Measurements from ENCODE around the gene ABHD12.

Gene ABHD12

DNA sequence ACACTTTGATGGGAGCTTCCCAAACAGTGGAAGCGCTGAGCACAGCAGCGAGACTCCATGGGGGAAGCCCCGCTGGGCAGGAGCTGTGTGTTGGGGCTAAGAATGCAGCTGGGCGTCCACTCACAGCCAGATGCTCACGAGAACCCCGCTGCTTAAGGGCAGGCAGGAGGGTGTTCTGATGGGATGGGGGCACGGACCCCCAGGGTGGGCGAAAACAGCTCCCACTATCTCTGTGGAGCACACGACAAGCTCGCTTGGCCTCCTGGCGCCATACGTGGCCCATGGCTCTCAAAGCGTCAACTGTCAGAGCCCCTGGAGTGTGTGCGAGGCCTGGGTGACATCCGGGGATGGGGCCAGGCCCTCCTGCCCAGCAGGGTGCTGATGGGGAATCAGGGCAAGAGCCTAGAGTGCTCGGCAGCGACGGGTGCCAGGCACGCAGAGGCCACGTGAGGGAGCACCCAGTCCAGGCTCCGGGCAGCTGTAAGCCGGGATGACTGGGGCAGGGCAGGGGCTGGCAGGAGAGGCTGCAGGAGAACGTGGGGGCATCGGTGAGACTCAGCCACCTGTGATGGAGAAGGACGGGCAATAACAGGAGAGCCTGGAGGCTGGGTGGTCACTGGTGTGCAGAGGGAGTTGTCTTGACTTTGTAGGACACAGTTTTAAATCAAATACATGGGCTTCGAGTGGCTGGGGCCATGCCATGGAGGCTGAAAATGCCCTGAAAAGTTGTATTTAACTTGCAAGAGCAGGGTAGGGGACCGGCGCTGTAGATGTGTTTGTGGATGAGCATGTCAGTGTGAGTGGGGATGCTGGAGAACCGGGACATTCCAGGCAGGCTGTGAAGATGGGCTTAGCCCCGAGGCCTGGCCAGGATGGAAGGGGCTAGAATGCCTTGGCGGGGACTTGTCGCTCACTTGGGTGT, 115.5 kb downstream of the ABHD12 start:
- Histone ChIP-seq H3K79me2 (ENCODE audit: insufficient read depth, low read length) (no peaks in the 10 kb centered on the region), H3K36me3 (ENCODE audit: insufficient read depth, low read length) (peaks cover 55% of the 10 kb centered on the region), H3K27ac (ENCODE audit: low read depth, low read length, poor library complexity, severe bottlenecking) (no peak overlapping the region), H3F3A (ENCODE audit: insufficient read depth, low read length) (no peaks in the 10 kb centered on the region), H3K27me3 (ENCODE audit: insufficient read depth, low read length) (no peaks in the 10 kb centered on the region), H3K4me2 (ENCODE audit: low read length) (no peak overlapping the region), H3K4me1 (ENCODE audit: insufficient read depth, low read length, severe bottlenecking) (peaks cover 22% of the 10 kb centered on the region), H3K9ac (ENCODE audit: low read length) (no peak overlapping the region), H3K9me3 (ENCODE audit: low read length) (no peaks in the 10 kb centered on the region), H3K9me2 (ENCODE audit: low read depth, low read length) (no peaks in the 10 kb centered on the region), H4K20me1 (ENCODE audit: insufficient read depth, low read length) (no peaks in the 10 kb centered on the region), H2AFZ (ENCODE audit: low read length) (no peak overlapping the region), H3K4me3 (ENCODE audit: low read depth, low read length, poor library complexity, severe bottlenecking) (no peak overlapping the region)
- no peak for TF ChIP-seq EZH2 (IDR thresholded peaks at IDR 0.05; ENCODE audit: borderline replicate concordance, low read length)
- TF ChIP-seq, protein P1, sequence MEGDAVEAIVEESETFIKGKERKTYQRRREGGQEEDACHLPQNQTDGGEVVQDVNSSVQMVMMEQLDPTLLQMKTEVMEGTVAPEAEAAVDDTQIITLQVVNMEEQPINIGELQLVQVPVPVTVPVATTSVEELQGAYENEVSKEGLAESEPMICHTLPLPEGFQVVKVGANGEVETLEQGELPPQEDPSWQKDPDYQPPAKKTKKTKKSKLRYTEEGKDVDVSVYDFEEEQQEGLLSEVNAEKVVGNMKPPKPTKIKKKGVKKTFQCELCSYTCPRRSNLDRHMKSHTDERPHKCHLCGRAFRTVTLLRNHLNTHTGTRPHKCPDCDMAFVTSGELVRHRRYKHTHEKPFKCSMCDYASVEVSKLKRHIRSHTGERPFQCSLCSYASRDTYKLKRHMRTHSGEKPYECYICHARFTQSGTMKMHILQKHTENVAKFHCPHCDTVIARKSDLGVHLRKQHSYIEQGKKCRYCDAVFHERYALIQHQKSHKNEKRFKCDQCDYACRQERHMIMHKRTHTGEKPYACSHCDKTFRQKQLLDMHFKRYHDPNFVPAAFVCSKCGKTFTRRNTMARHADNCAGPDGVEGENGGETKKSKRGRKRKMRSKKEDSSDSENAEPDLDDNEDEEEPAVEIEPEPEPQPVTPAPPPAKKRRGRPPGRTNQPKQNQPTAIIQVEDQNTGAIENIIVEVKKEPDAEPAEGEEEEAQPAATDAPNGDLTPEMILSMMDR (IDR thresholded peaks at IDR 0.05; ENCODE audit: low read length), result no peak

- Histone ChIP-seq H3K36me3 (ENCODE audit: insufficient read depth, low read length) (peaks cover 60% of the 10 kb centered on the region), H3K4me2 (ENCODE audit: low read length) (no peak overlapping the region), H3F3A (ENCODE audit: insufficient read depth, low read length) (no peaks in the 10 kb centered on the region), H2AFZ (ENCODE audit: low read length) (no peak overlapping the region), H3K9me2 (ENCODE audit: low read depth, low read length) (no peaks in the 10 kb centered on the region), H3K9me3 (ENCODE audit: low read length) (no peaks in the 10 kb centered on the region), H3K27me3 (ENCODE audit: insufficient read depth, low read length) (no peaks in the 10 kb centered on the region), H3K79me2 (ENCODE audit: insufficient read depth, low read length) (no peaks in the 10 kb centered on the region), H3K4me3 (ENCODE audit: low read depth, low read length, poor library complexity, severe bottlenecking) (no peak overlapping the region), H3K27ac (ENCODE audit: low read depth, low read length, poor library complexity, severe bottlenecking) (no peak overlapping the region), H3K9ac (ENCODE audit: low read length) (no peak overlapping the region), H3K4me1 (ENCODE audit: insufficient read depth, low read length, severe bottlenecking) (peaks cover 15% of the 10 kb centered on the region), H4K20me1 (ENCODE audit: insufficient read depth, low read length) (no peaks in the 10 kb centered on the region)
- TF ChIP-seq, protein P1 (IDR thresholded peaks at IDR 0.05; ENCODE audit: low read length), result no peak
- no peak for TF ChIP-seq EZH2 (IDR thresholded peaks at IDR 0.05; ENCODE audit: borderline replicate concordance, low read length)
These were observed 116.2 kb downstream of the ABHD12 start for GRCh38 chr20:25274481-25274880.

DNA sequence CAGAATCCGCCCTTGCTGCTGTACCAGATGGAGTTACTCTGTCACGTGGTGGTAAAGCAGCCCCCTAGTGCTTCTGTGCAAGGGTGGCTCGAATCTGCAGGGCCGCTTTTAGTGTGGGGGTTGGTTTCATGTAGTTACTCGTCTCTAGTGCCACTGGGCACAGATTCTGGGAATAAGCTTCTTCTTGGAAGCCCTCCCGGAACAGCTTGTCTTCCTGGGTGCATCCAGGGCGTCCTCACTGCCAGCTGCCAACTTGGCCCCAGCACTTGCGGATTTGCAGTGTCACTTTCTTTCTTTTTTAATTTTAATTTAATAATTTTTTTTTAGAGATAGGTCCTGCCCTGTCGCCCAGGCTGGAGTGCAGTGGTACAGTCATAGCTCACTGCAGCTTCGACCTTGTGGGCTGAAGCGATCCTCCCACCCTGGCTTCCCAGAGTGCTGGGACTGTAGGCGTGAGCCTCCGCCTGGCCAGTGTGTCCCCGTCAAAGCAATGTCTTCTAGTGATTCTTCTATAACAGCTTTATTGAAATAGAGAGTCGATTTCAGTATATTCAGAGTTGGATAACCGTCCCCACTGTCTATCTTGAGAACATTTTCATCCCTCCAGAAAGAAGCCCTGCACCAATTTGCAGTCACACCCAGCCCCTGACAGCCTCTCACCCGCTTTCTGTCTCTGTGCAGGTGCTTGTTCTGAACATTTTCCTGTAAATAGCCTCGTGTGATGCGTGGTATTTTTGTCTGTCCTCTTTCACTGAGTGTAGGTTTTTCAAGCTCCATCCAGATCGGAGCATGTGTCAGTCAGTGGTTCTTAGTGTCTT, 116.9 kb downstream of the ABHD12 start:
- no peaks in the 10 kb centered on the region for H3K79me2 ChIP-seq (ENCODE audit: insufficient read depth, low read length)
- no peak overlapping the region for H3K9ac ChIP-seq (ENCODE audit: low read length)
- H3K4me1 ChIP-seq (ENCODE audit: insufficient read depth, low read length, severe bottlenecking), result peaks cover 12% of the 10 kb centered on the region
- no peak overlapping the region for H2AFZ ChIP-seq (ENCODE audit: low read length)
- no peak overlapping the region for H3K4me2 ChIP-seq (ENCODE audit: low read length)
- no peaks in the 10 kb centered on the region for H4K20me1 ChIP-seq (ENCODE audit: insufficient read depth, low read length)
- H3K4me3 ChIP-seq (ENCODE audit: low read depth, low read length, poor library complexity, severe bottlenecking), result no peak overlapping the region
- no peaks in the 10 kb centered on the region for H3K9me3 ChIP-seq (ENCODE audit: low read length)
- no peaks in the 10 kb centered on the region for H3F3A ChIP-seq (ENCODE audit: insufficient read depth, low read length)
- no peaks in the 10 kb centered on the region for H3K27me3 ChIP-seq (ENCODE audit: insufficient read depth, low read length)
- peaks cover 61% of the 10 kb centered on the region for H3K36me3 ChIP-seq (ENCODE audit: insufficient read depth, low read length)
- H3K27ac ChIP-seq (ENCODE audit: low read depth, low read length, poor library complexity, severe bottlenecking), result no peak overlapping the region
- no peaks in the 10 kb centered on the region for H3K9me2 ChIP-seq (ENCODE audit: low read depth, low read length)
- TF ChIP-seq, protein P1 (IDR thresholded peaks at IDR 0.05; ENCODE audit: low read length), result no peak
- no peak for TF ChIP-seq EZH2 (IDR thresholded peaks at IDR 0.05; ENCODE audit: borderline replicate concordance, low read length)

Measured in OCI-LY1 (cell line).